HCT116 (cell line): ENCODE measurements around the gene SPRED1. TPM values are rescaled to one million over a fixed set of nuclear protein-coding genes. Genes with fewer than 3 reads are reported as not detected.

ENCODE experiments used
- ATAC-seq: fragments of 200-7000 bp; cut with Tn5 transposase; 2 replicates; pipeline ENCODE4 v1.9.1; 2020; ENCODE audit warnings: mild to moderate bottlenecking, moderate library complexity
- BruUV-seq: library from RNA; stranded (reverse); fragments of 400-500 nt; replicated peaks from 2 replicates; lab custom pipeline; 2021; lab: Mats Ljungman, UMichigan
- CTCF ChIA-PET: fragments of 300-600 bp; sonication (Branson Sonifier 250); formaldehyde crosslinking; loops from one replicate; lab custom pipeline; 2021; ENCODE audit warnings: antibody characterized with exemption; lab: Charles Lee
- POLR2A ChIA-PET: fragments of 300-600, 350-600 bp; sonication (Branson Sonifier 250); formaldehyde crosslinking; loops from one replicate; lab custom pipeline; 2021; ENCODE audit warnings: antibody characterized with exemption; lab: Charles Lee
- RAD21 ChIA-PET, 2 experiments: fragments of 300-600 bp; sonication (Branson Sonifier 250); formaldehyde crosslinking; loops; one replicate each; lab custom pipeline; 2023; ENCODE audit warnings: low total read pairs in 2 of 2; ENCODE audit not compliant: uncharacterized antibody in 2 of 2, unreplicated experiment in 2 of 2, low non-redundant PET in 1 of 2; lab: Charles Lee
- DNase-seq: peaks from one replicate; pipeline ENCODE4 v3.0.0-alpha.2; 2010; ENCODE audit warnings: low read depth, low spot score
- H2AFZ ChIP-seq: fragments of 200-600 bp; shearing (Covaris generic), sonication (generic); 2 replicates; pipeline ENCODE4 v1.6.1; 2017; ENCODE audit warnings: low read depth, mixed run types, mixed read lengths, antibody characterized with exemption, low read length; ENCODE audit not compliant: poor library complexity, severe bottlenecking
- H3K27ac ChIP-seq: 2 replicates; pipeline ENCODE4 v1.5.1; 2012; ENCODE audit warnings: low read depth, low read length
- H3K27me3 ChIP-seq: fragments of 200-600 bp; sonication (generic); 2 replicates; pipeline ENCODE4 v1.6.1; 2016; ENCODE audit warnings: mixed run types, low read length, mixed read lengths; ENCODE audit not compliant: insufficient read depth
- H3K36me3 ChIP-seq, 2 experiments: fragments of 200-500 bp in 1 of 2; fragments of 200-600 bp in 1 of 2; sonication (Bioruptor generic) in 1 of 2; sonication (generic) in 1 of 2; 2 replicates each; pipeline versions ENCODE4 v1.5.1 to v1.6.1; 2014 to 2016; ENCODE audit warnings: low read length in 2 of 2, inconsistent platforms in 1 of 2, mixed read lengths in 1 of 2, mixed run types in 1 of 2; ENCODE audit not compliant: insufficient read depth in 2 of 2, control insufficient read depth in 1 of 2
- H3K4me1 ChIP-seq, 2 experiments: fragments of 200-600 bp in 1 of 2; sonication (generic) in 1 of 2; 2 replicates each; pipeline versions ENCODE4 v1.5.1 to v1.6.1; 2012 to 2017; ENCODE audit warnings: low read length in 2 of 2, inconsistent platforms in 1 of 2, mild to moderate bottlenecking in 1 of 2, mixed read lengths in 1 of 2, mixed run types in 1 of 2, moderate library complexity in 1 of 2; ENCODE audit not compliant: insufficient read depth in 2 of 2, control insufficient read depth in 1 of 2
- H3K4me2 ChIP-seq: fragments of 200-600 bp; sonication (generic); 2 replicates; pipeline ENCODE4 v1.6.1; 2017; ENCODE audit warnings: mixed run types, low read length, mixed read lengths
- H3K4me3 ChIP-seq, 2 experiments: fragments of 200-600 bp in 1 of 2; sonication (generic) in 1 of 2; replicated peaks in 1 of 2; 2 replicates each; pipeline ENCODE4 v1.5.1; 2011 to 2016; ENCODE audit warnings: low read length in 2 of 2, control low read depth in 1 of 2, low read depth in 1 of 2, mild to moderate bottlenecking in 1 of 2, mixed read lengths in 1 of 2, mixed run types in 1 of 2
- H3K79me2 ChIP-seq: fragments of 200-600 bp; sonication (generic); 2 replicates; pipeline ENCODE4 v1.6.1; 2017; ENCODE audit warnings: mild to moderate bottlenecking, mixed run types, low read length, moderate library complexity, mixed read lengths; ENCODE audit not compliant: insufficient read depth
- H3K9ac ChIP-seq: fragments of 200-600 bp; sonication (generic); 2 replicates; pipeline ENCODE4 v1.6.1; 2016; ENCODE audit warnings: low read length, mixed read lengths
- H3K9me2 ChIP-seq: fragments of 200-600 bp; sonication (generic), shearing (Covaris generic); 2 replicates; pipeline ENCODE4 v1.6.1; 2017; ENCODE audit warnings: mixed run types, mild to moderate bottlenecking, moderate library complexity; ENCODE audit not compliant: insufficient read depth
- H3K9me3 ChIP-seq, 2 experiments: fragments of 200-500 bp in 1 of 2; fragments of 200-600 bp in 1 of 2; sonication (Bioruptor generic) in 1 of 2; sonication (generic) in 1 of 2; 2 replicates each; pipeline ENCODE4 v1.6.1; 2014 to 2017; ENCODE audit warnings: low read length in 2 of 2, mixed read lengths in 2 of 2, inconsistent platforms in 1 of 2, low read depth in 1 of 2, mild to moderate bottlenecking in 1 of 2, mixed run types in 1 of 2, moderate library complexity in 1 of 2; ENCODE audit not compliant: control insufficient read depth in 1 of 2, insufficient read depth in 1 of 2
- H4K20me1 ChIP-seq: fragments of 200-600 bp; sonication (generic), shearing (Covaris generic); 2 replicates; pipeline ENCODE4 v1.6.1; 2017; ENCODE audit warnings: mixed run types, mild to moderate bottlenecking, moderate library complexity; ENCODE audit not compliant: insufficient read depth
- CEBPB ChIP-seq: IDR thresholded peaks from 2 replicates; pipeline ENCODE4 v1.6.1; 2012; ENCODE audit warnings: low read depth
- EGR1 ChIP-seq: IDR thresholded peaks from 2 replicates; pipeline ENCODE4 v1.6.1; 2012; ENCODE audit warnings: low read depth
- ELF1 ChIP-seq: IDR thresholded peaks from 2 replicates; pipeline ENCODE4 v1.6.1; 2012; ENCODE audit warnings: low read depth, borderline replicate concordance
- EZH2 ChIP-seq: fragments of 200-600 bp; sonication (generic); IDR thresholded peaks from 2 replicates; pipeline ENCODE4 v1.6.1; 2017; ENCODE audit warnings: antibody characterized with exemption, mixed run types
- EZH2phosphoT487 ChIP-seq: fragments of 200-600 bp; IDR thresholded peaks from 2 replicates; pipeline ENCODE4 v1.6.1; 2018; ENCODE audit warnings: antibody characterized with exemption, borderline replicate concordance
- JUND ChIP-seq: IDR thresholded peaks from 2 replicates; pipeline ENCODE4 v1.6.1; 2012
- POLR2A ChIP-seq: IDR thresholded peaks from 2 replicates; pipeline ENCODE4 v1.7.0; 2011; ENCODE audit warnings: borderline replicate concordance; ENCODE audit not compliant: insufficient read depth, insufficient read length; ENCODE audit errors: extremely low read depth
- SIN3A ChIP-seq: IDR thresholded peaks from 2 replicates; pipeline ENCODE4 v1.6.1; 2012; ENCODE audit warnings: low read depth
- SP1 ChIP-seq: IDR thresholded peaks from 2 replicates; pipeline ENCODE4 v1.6.1; 2012; ENCODE audit warnings: low read depth
- ZFX ChIP-seq: fragments of 450-650 bp; IDR thresholded peaks from 2 replicates; pipeline ENCODE4 v1.6.1; 2017
- intact Hi-C: fragments of 100-400 bp; cut with micrococcal nuclease; formaldehyde crosslinking; loops from 2 replicates; pipeline ENCODE4 v1.10.0; 2022
- total RNA-seq: library from RNA; stranded (reverse); gene quantifications from one replicate; pipeline ENCODE4 v1.2.1, GENCODE V29; 2021; ENCODE audit not compliant: unreplicated experiment
- TF ChIP-seq, protein P1 (sequence below): IDR thresholded peaks from 2 replicates; pipeline ENCODE4 v1.6.1; 2012
- TF ChIP-seq, protein P2 (sequence below): IDR thresholded peaks from 2 replicates; pipeline ENCODE4 v1.6.1; 2011; ENCODE audit warnings: mild to moderate bottlenecking, low read length, moderate library complexity; ENCODE audit not compliant: insufficient replicate concordance; ENCODE audit errors: extremely low read depth
- TF ChIP-seq, protein P3 (sequence below): IDR thresholded peaks from 2 replicates; pipeline ENCODE4 v1.6.1; 2012

The SPRED1 gene
- total RNA-seq, 1 experiment from 2014 or later = 24.7 TPM

DNA sequence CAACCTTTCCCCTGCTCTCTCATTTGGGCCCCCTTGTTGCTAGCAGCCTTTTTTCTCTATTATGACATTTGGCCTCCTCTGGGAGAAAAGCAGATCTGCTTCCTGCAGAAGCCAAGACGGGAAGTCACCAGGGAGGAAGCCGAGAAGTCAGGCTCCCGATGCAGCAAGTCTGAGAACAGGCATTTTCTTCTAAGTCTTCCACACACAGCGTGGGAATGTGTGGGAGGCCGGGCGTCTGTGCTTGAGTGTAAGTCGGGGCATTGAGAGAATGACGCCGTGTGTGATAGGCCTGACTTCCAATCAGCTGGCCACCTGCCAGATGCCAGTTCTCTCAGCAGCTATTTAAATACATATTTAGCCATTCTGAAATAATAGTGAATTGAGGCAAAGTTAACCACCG lies 125.5 kb downstream of the SPRED1 start:
- RAD21 ChIA-PET = no interaction called here
- no peaks in the 10 kb centered on the region for H3K36me3 ChIP-seq
- no peaks in the 10 kb centered on the region for H3K4me1 ChIP-seq
- ATAC-seq = no peak
- H3K4me2 ChIP-seq = no peak overlapping the region
- H3K9me3 ChIP-seq = no peaks in the 10 kb centered on the region
- POLR2A ChIA-PET = no interaction called here
- H3K79me2 ChIP-seq = no peaks in the 10 kb centered on the region
- no peak overlapping the region for H3K9ac ChIP-seq
- no peak overlapping the region for H3K4me3 ChIP-seq
- intact Hi-C loops = no loop called here
- no peaks in the 10 kb centered on the region for H3K27me3 ChIP-seq
- DNase-seq = no peak
- H3K27ac ChIP-seq = no peak overlapping the region
- CTCF ChIA-PET = no interaction called here
- H4K20me1 ChIP-seq = no peaks in the 10 kb centered on the region
- no peaks in the 10 kb centered on the region for H3K9me2 ChIP-seq
- no TSS peak for BruUV-seq
- TF ChIP-seq EGR1 (no peak), EZH2phosphoT487 (no peak), SIN3A (no peak), EZH2 (no peak), ZFX (no peak), JUND (no peak), CEBPB (no peak), ELF1 (no peak), POLR2A (no peak), SP1 (no peak)
- TF ChIP-seq, protein P1, sequence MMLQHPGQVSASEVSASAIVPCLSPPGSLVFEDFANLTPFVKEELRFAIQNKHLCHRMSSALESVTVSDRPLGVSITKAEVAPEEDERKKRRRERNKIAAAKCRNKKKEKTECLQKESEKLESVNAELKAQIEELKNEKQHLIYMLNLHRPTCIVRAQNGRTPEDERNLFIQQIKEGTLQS = no peak
- TF ChIP-seq, protein P2, sequence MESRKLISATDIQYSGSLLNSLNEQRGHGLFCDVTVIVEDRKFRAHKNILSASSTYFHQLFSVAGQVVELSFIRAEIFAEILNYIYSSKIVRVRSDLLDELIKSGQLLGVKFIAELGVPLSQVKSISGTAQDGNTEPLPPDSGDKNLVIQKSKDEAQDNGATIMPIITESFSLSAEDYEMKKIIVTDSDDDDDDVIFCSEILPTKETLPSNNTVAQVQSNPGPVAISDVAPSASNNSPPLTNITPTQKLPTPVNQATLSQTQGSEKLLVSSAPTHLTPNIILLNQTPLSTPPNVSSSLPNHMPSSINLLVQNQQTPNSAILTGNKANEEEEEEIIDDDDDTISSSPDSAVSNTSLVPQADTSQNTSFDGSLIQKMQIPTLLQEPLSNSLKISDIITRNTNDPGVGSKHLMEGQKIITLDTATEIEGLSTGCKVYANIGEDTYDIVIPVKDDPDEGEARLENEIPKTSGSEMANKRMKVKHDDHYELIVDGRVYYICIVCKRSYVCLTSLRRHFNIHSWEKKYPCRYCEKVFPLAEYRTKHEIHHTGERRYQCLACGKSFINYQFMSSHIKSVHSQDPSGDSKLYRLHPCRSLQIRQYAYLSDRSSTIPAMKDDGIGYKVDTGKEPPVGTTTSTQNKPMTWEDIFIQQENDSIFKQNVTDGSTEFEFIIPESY = no peak
- TF ChIP-seq, protein P3, sequence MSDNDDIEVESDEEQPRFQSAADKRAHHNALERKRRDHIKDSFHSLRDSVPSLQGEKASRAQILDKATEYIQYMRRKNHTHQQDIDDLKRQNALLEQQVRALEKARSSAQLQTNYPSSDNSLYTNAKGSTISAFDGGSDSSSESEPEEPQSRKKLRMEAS = no peak
- no peak overlapping the region for H2AFZ ChIP-seq
